Calu3 (cell line): ENCODE results near the gene CAMK1D. TPM values are rescaled to one million over a fixed set of nuclear protein-coding genes. Genes with fewer than 3 reads are reported as not detected.

ENCODE experiments used
- BruUV-seq: library from RNA; stranded (reverse); fragments of 400-500 nt; replicated peaks from 2 replicates; lab custom pipeline; 2021; lab: Mats Ljungman, UMichigan
- CTCF ChIA-PET: fragments of 300-600 bp; sonication (Branson Sonifier 250); formaldehyde crosslinking; loops from one replicate; lab custom pipeline; 2022; ENCODE audit warnings: antibody characterized with exemption; lab: Charles Lee
- DNase-seq: peaks from one replicate; pipeline ENCODE4 v3.0.0; 2022
- H3K27ac Mint-ChIP-seq: one replicate; pipeline ENCODE4 v1.8.0; 2022; ENCODE audit warnings: mixed read lengths; ENCODE audit not compliant: unreplicated experiment
- H3K27me3 Mint-ChIP-seq: one replicate; pipeline ENCODE4 v1.8.0; 2022; ENCODE audit warnings: mixed read lengths; ENCODE audit not compliant: unreplicated experiment
- H3K36me3 Mint-ChIP-seq: one replicate; pipeline ENCODE4 v1.8.0; 2022; ENCODE audit warnings: mild to moderate bottlenecking, moderate library complexity, mixed read lengths; ENCODE audit not compliant: insufficient read depth, unreplicated experiment
- H3K4me1 Mint-ChIP-seq: one replicate; pipeline ENCODE4 v1.8.0; 2022; ENCODE audit warnings: mild to moderate bottlenecking, low read depth, mixed read lengths; ENCODE audit not compliant: unreplicated experiment
- H3K4me3 Mint-ChIP-seq: one replicate; pipeline ENCODE4 v1.8.0; 2022; ENCODE audit warnings: mild to moderate bottlenecking, low read depth, moderate library complexity, mixed read lengths; ENCODE audit not compliant: unreplicated experiment
- H3K9me3 Mint-ChIP-seq: one replicate; pipeline ENCODE4 v1.8.0; 2022; ENCODE audit warnings: low read depth, mixed read lengths; ENCODE audit not compliant: unreplicated experiment
- intact Hi-C: fragments of 100-400 bp; cut with micrococcal nuclease; formaldehyde crosslinking; loops from one replicate; pipeline ENCODE4 v1.10.0; 2022; ENCODE audit not compliant: unreplicated experiment
- total RNA-seq: library from RNA; stranded (reverse); gene quantifications from 2 replicates; pipeline ENCODE4 v1.2.3, GENCODE V29; 2022
- TF ChIP-seq, protein P1 (sequence below): fragments of 200-600 bp; IDR thresholded peaks from one replicate; pipeline ENCODE4 v1.8.0; 2022; ENCODE audit warnings: antibody characterized with exemption; ENCODE audit not compliant: unreplicated experiment

The CAMK1D gene
- total RNA-seq, 1 experiment from 2014 or later: 2.6 TPM

DNA sequence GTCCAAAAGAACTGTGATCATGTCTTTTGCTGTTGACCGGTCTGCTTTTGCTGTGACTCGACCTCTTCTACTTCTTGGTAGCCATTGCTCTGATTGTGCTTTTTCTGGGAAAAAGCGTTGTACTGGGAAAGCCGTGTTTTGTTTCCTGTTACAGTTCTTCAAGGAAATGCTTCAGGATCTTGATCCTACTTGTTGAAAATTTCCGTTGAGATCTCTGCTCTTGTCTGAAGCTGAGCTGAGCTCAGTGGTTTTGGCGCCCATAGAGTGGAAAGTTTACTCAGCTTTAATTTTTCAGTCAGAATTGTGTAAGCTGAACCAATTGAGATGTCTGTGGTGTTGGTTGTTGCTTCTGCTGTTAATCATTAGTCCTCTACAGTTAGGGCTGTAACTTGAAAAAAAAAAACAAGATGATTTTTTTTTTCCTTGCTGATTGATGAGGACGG is 349.9 kb downstream of the CAMK1D start:
- BruUV-seq: no TSS peak
- H3K4me1 Mint-ChIP-seq: peaks cover 23% of the 10 kb centered on the region
- no peaks in the 10 kb centered on the region for H3K36me3 Mint-ChIP-seq
- CTCF ChIA-PET: interaction anchor here (0.6 kb wide), 1 partner anchor 19 kb away, joined by 7 read pairs; no protein-coding TSS in a partner anchor
- intact Hi-C loops: no loop called here
- no peak for DNase-seq
- no peaks in the 10 kb centered on the region for H3K27me3 Mint-ChIP-seq
- TF ChIP-seq, protein P1, sequence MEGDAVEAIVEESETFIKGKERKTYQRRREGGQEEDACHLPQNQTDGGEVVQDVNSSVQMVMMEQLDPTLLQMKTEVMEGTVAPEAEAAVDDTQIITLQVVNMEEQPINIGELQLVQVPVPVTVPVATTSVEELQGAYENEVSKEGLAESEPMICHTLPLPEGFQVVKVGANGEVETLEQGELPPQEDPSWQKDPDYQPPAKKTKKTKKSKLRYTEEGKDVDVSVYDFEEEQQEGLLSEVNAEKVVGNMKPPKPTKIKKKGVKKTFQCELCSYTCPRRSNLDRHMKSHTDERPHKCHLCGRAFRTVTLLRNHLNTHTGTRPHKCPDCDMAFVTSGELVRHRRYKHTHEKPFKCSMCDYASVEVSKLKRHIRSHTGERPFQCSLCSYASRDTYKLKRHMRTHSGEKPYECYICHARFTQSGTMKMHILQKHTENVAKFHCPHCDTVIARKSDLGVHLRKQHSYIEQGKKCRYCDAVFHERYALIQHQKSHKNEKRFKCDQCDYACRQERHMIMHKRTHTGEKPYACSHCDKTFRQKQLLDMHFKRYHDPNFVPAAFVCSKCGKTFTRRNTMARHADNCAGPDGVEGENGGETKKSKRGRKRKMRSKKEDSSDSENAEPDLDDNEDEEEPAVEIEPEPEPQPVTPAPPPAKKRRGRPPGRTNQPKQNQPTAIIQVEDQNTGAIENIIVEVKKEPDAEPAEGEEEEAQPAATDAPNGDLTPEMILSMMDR: no peak
- H3K9me3 Mint-ChIP-seq: no peaks in the 10 kb centered on the region
- no peak overlapping the region for H3K27ac Mint-ChIP-seq
- no peak overlapping the region for H3K4me3 Mint-ChIP-seq

- Mint-ChIP-seq H3K9me3 (no peaks in the 10 kb centered on the region), H3K36me3 (no peaks in the 10 kb centered on the region), H3K4me1 (peaks cover 30% of the 10 kb centered on the region), H3K4me3 (no peak overlapping the region), H3K27ac (no peak overlapping the region), H3K27me3 (no peaks in the 10 kb centered on the region)
- no peak for DNase-seq
- intact Hi-C loops: no loop called here
- no TSS peak for BruUV-seq
- CTCF ChIA-PET: no interaction called here
- TF ChIP-seq, protein P1: no peak
Observed at GRCh38 chr10:12699781-12700556, 350.6 kb downstream of the CAMK1D start.

- no TSS peak for BruUV-seq
- no peaks in the 10 kb centered on the region for H3K36me3 Mint-ChIP-seq
- H3K27me3 Mint-ChIP-seq: no peaks in the 10 kb centered on the region
- no peak overlapping the region for H3K4me3 Mint-ChIP-seq
- no peak for DNase-seq
- no peaks in the 10 kb centered on the region for H3K9me3 Mint-ChIP-seq
- peaks cover 32% of the 10 kb centered on the region for H3K4me1 Mint-ChIP-seq
- TF ChIP-seq, protein P1: no peak
- no peak overlapping the region for H3K27ac Mint-ChIP-seq
- CTCF ChIA-PET: no interaction called here
- intact Hi-C loops: no loop called here
Observed at GRCh38 chr10:12700557-12700874, 351.2 kb downstream of the CAMK1D start.

GRCh38 chr10:12701696-12702095 is 352.3 kb downstream of the CAMK1D start:
- no peaks in the 10 kb centered on the region for H3K36me3 Mint-ChIP-seq
- CTCF ChIA-PET: interaction anchor here (0.7 kb wide), 1 partner anchor 373 kb away, joined by 3 read pairs; no protein-coding TSS in a partner anchor
- TF ChIP-seq, protein P1: no peak
- BruUV-seq: no TSS peak
- no peaks in the 10 kb centered on the region for H3K27me3 Mint-ChIP-seq
- no peak overlapping the region for H3K4me3 Mint-ChIP-seq
- no peaks in the 10 kb centered on the region for H3K9me3 Mint-ChIP-seq
- peaks cover 35% of the 10 kb centered on the region for H3K4me1 Mint-ChIP-seq
- intact Hi-C loops: no loop called here
- no peak for DNase-seq
- H3K27ac Mint-ChIP-seq: no peak overlapping the region
